Limb (tissue), 2 donors: ENCODE results near the gene AKR1E2.

Experiments used
- DNase-seq, 2 donors: peaks; one replicate each; pipeline ENCODE4 v3.0.0-alpha.2; 2016; ENCODE audit errors: extremely low spot score in 2 of 2

AKR1E2 gene

DNA sequence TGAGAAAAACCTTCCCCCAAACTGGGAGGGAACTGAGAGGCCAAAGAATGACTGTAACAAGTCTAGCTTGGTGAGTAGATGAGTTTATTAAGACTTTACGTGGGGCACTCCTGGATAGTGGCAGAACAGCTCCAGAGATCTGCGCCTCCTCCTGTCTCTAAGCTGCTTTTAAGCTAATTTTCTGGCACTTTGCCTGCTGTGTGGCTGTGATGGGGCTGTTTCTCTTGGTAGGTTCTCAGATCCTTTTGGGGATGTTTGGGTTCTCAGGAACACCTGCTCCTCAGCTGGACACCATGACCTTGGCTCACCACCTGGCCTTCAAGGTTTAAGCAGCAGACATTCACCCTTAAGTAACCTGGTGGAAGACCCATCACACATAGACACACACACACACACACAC is 68.3 kb downstream of the AKR1E2 start:
- no peak for DNase-seq
